OCI-LY1 (cell line): ENCODE measurements around the gene MIB2.

Experiments
- H2AFZ ChIP-seq: fragments of 200-600 bp; sonication (generic), shearing (Covaris generic); 2 replicates; pipeline ENCODE4 v1.6.0; 2014; ENCODE audit warnings: antibody characterized with exemption, mild to moderate bottlenecking, low read length
- H3F3A ChIP-seq: fragments of 200-600 bp; sonication (generic), shearing (Covaris generic); 2 replicates; pipeline ENCODE4 v1.6.0; 2014; ENCODE audit warnings: mild to moderate bottlenecking, antibody characterized with exemption, low read length, moderate library complexity; ENCODE audit not compliant: insufficient read depth
- H3K27ac ChIP-seq: fragments of 200-600 bp; sonication (generic); 2 replicates; pipeline ENCODE4 v1.5.1; 2014; ENCODE audit warnings: low read length, mixed run types, mild to moderate bottlenecking, low read depth; ENCODE audit not compliant: poor library complexity, severe bottlenecking
- H3K27me3 ChIP-seq: fragments of 200-600 bp; sonication (generic); 2 replicates; pipeline ENCODE4 v1.6.0; 2014; ENCODE audit warnings: antibody characterized with exemption, mild to moderate bottlenecking, low read length, moderate library complexity; ENCODE audit not compliant: insufficient read depth
- H3K36me3 ChIP-seq: fragments of 200-600 bp; sonication (generic); 2 replicates; pipeline ENCODE4 v1.6.1; 2014; ENCODE audit warnings: mild to moderate bottlenecking, antibody characterized with exemption, low read length, moderate library complexity, mixed read lengths; ENCODE audit not compliant: insufficient read depth
- H3K4me1 ChIP-seq: fragments of 200-600 bp; sonication (generic); 2 replicates; pipeline ENCODE4 v1.5.1; 2014; ENCODE audit warnings: mild to moderate bottlenecking, low read length, moderate library complexity; ENCODE audit not compliant: insufficient read depth, severe bottlenecking
- H3K4me2 ChIP-seq: fragments of 200-600 bp; sonication (generic), shearing (Covaris generic); 2 replicates; pipeline ENCODE4 v1.6.1; 2014; ENCODE audit warnings: low read length
- H3K4me3 ChIP-seq: fragments of 200-600 bp; sonication (generic); 2 replicates; pipeline ENCODE4 v1.5.1; 2014; ENCODE audit warnings: low read length, low read depth, mild to moderate bottlenecking, mixed read lengths; ENCODE audit not compliant: poor library complexity, severe bottlenecking
- H3K79me2 ChIP-seq: fragments of 200-600 bp; shearing (Covaris generic); 2 replicates; pipeline ENCODE4 v1.6.1; 2016; ENCODE audit warnings: mixed run types, low read length, mixed read lengths; ENCODE audit not compliant: insufficient read depth
- H3K9ac ChIP-seq: fragments of 200-600 bp; sonication (generic), shearing (Covaris generic); 2 replicates; pipeline ENCODE4 v1.6.1; 2014; ENCODE audit warnings: mild to moderate bottlenecking, low read length, mixed read lengths
- H3K9me2 ChIP-seq: fragments of 200-600 bp; sonication (generic), shearing (Covaris generic); 2 replicates; pipeline ENCODE4 v1.6.1; 2014; ENCODE audit warnings: low read depth, mild to moderate bottlenecking, low read length, mixed read lengths
- H3K9me3 ChIP-seq: fragments of 200-600 bp; shearing (Covaris generic); 2 replicates; pipeline ENCODE4 v1.6.1; 2014; ENCODE audit warnings: low read length, mixed read lengths
- H4K20me1 ChIP-seq: fragments of 200-600 bp; sonication (generic), shearing (Covaris generic); 2 replicates; pipeline ENCODE4 v1.6.0; 2016; ENCODE audit warnings: mild to moderate bottlenecking, low read length; ENCODE audit not compliant: insufficient read depth
- EZH2 ChIP-seq: fragments of 200-600 bp; sonication (generic), shearing (Covaris generic); IDR thresholded peaks from 2 replicates; pipeline ENCODE4 v1.8.0; 2017; ENCODE audit warnings: borderline replicate concordance, mixed run types, mild to moderate bottlenecking, antibody characterized with exemption, low read length, moderate library complexity, mixed read lengths
- TF ChIP-seq, protein P1 (sequence below): fragments of 200-600 bp; sonication (generic), shearing (Covaris generic); IDR thresholded peaks from 2 replicates; pipeline ENCODE4 v1.5.1; 2017; ENCODE audit warnings: mild to moderate bottlenecking, antibody characterized with exemption, low read length, moderate library complexity, mixed read lengths

The MIB2 gene

DNA sequence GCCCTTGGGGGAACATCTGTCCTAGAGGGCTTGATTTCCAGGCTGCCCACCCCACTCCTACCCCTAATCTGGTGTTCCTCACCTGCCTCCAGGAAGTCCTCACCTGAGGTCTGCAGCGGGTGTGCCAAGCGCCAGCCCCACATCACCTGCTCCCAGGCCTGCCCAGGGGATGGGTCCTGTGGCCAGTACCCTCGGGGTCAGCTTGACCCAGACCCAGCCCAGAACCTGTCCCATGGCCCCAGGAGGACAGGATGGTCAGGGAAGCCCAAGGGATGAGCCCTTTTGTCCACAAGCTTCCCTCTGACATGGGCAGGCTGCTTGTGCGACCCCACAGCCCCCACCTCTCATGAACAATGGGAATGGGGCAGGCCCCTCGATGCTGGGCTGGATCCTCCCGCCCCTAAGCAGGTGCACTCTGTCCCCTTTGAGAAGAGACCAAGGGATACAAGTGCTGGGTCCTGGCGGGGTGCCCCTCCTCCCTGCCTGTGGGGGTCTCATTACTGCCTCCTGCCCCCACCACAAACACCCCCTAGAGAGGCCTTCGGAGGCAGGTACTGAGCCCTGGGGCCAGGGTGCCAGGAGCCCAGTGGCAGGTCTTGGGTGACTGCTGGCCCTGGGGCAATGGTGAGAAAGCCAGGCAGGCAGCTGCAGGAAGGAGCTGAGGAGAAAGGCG lies 3.2 kb downstream of the MIB2 start:
- Histone ChIP-seq H3F3A (no peaks in the 10 kb centered on the region), H3K79me2 (no peaks in the 10 kb centered on the region), H3K27me3 (no peaks in the 10 kb centered on the region; the same call in 1 of the 2 replicates), H3K9me3 (no peaks in the 10 kb centered on the region), H2AFZ (no peak overlapping the region), H3K9ac (no peak overlapping the region), H3K4me2 (no peak overlapping the region), H3K4me1 (peaks cover 24% of the 10 kb centered on the region), H3K4me3 (no peak overlapping the region), H4K20me1 (no peaks in the 10 kb centered on the region), H3K9me2 (no peaks in the 10 kb centered on the region), H3K36me3 (no peaks in the 10 kb centered on the region; the same call in 1 of the 2 replicates), H3K27ac (no peak overlapping the region)
- no peak for TF ChIP-seq EZH2
- TF ChIP-seq, protein P1, sequence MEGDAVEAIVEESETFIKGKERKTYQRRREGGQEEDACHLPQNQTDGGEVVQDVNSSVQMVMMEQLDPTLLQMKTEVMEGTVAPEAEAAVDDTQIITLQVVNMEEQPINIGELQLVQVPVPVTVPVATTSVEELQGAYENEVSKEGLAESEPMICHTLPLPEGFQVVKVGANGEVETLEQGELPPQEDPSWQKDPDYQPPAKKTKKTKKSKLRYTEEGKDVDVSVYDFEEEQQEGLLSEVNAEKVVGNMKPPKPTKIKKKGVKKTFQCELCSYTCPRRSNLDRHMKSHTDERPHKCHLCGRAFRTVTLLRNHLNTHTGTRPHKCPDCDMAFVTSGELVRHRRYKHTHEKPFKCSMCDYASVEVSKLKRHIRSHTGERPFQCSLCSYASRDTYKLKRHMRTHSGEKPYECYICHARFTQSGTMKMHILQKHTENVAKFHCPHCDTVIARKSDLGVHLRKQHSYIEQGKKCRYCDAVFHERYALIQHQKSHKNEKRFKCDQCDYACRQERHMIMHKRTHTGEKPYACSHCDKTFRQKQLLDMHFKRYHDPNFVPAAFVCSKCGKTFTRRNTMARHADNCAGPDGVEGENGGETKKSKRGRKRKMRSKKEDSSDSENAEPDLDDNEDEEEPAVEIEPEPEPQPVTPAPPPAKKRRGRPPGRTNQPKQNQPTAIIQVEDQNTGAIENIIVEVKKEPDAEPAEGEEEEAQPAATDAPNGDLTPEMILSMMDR, result no peak

DNA sequence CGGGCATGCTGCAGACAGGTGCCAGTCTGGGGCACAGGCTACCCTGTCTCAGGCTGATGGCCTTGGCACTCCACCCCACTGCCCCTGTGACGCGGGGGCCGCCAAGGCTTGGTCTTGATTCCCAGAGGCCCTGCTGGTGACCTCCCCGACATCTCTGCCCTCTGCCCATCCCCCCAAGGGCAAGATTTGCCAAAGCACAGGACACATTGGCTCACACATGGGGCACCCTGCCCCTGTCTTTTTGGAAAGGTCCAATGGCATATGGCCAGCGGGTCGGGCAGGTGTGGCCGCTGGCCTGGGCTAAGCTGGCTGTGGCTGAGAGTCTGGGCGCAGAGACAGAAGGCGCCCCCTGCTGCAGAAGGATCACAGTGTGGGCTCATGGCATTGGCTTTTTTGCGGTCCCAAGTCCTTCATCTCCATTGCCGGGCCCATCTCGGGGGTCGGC lies 4.6 kb downstream of the MIB2 start:
- Histone ChIP-seq H3K4me1 (peaks cover 10% of the 10 kb centered on the region), H3F3A (no peaks in the 10 kb centered on the region), H3K4me3 (no peak overlapping the region), H3K9me3 (no peaks in the 10 kb centered on the region), H3K4me2 (no peak overlapping the region), H3K9me2 (no peaks in the 10 kb centered on the region), H4K20me1 (no peaks in the 10 kb centered on the region), H3K79me2 (no peaks in the 10 kb centered on the region), H3K9ac (no peak overlapping the region), H3K27me3 (no peaks in the 10 kb centered on the region; the same call in 1 of the 2 replicates), H3K36me3 (no peaks in the 10 kb centered on the region; the same call in 1 of the 2 replicates), H2AFZ (no peak overlapping the region), H3K27ac (no peak overlapping the region)
- TF ChIP-seq, protein P1, result peak; percentile 59
- TF ChIP-seq EZH2, result no peak

- Histone ChIP-seq H3K36me3 (no peaks in the 10 kb centered on the region; the same call in 1 of the 2 replicates), H3K4me3 (no peak overlapping the region), H3K27ac (no peak overlapping the region), H2AFZ (no peak overlapping the region), H3K27me3 (no peaks in the 10 kb centered on the region; the same call in 1 of the 2 replicates), H3K4me2 (no peak overlapping the region), H3K79me2 (no peaks in the 10 kb centered on the region), H3K9ac (no peak overlapping the region), H3K9me3 (no peaks in the 10 kb centered on the region), H3K9me2 (no peaks in the 10 kb centered on the region), H4K20me1 (no peaks in the 10 kb centered on the region), H3F3A (no peaks in the 10 kb centered on the region), H3K4me1 (peaks cover 10% of the 10 kb centered on the region)
- TF ChIP-seq, protein P1, result no peak
- no peak for TF ChIP-seq EZH2
These were observed 5.3 kb downstream of the MIB2 start for GRCh38 chr1:1620433-1621139.
